Stimulated activated naive B cell treated with anti-CD40 and anti-IgM and Interleukin-4, amounts not matched to agents 10 μg/mL and 1 μg/mL and 100 μg/mL, for 72 hours (primary cell): ENCODE data around the gene PCSK6.
"Not testable (repeated sequence)": the region's sequence is repeated elsewhere in the genome, so short reads cannot be mapped to it uniquely, and the experiment has no call there.

ENCODE experiments used
- ATAC-seq, 2 donors: fragments of 150-1000 bp; cut with Tn5 transposase; replicated peaks; 2 replicates each; pipeline ENCODE4 v1.10.0; 2021; ENCODE audit warnings: moderate library complexity in 1 of 2
- DNase-seq: peaks from one replicate; pipeline ENCODE4 v3.0.0; 2021
- H3K27ac Mint-ChIP-seq: one replicate; pipeline ENCODE4 v1.8.0; 2022; ENCODE audit warnings: mild to moderate bottlenecking, mixed read lengths
- H3K27me3 Mint-ChIP-seq, 2 donors: one replicate each; pipeline ENCODE4 v1.8.0; 2022; ENCODE audit warnings: mixed read lengths in 2 of 2
- H3K36me3 Mint-ChIP-seq, 2 donors: one replicate each; pipeline ENCODE4 v1.8.0; 2022; ENCODE audit warnings: mixed read lengths in 2 of 2, mild to moderate bottlenecking in 1 of 2
- H3K4me1 Mint-ChIP-seq, 2 donors: one replicate each; pipeline ENCODE4 v1.8.0; 2022; ENCODE audit warnings: mixed read lengths in 2 of 2, mild to moderate bottlenecking in 1 of 2
- H3K4me3 Mint-ChIP-seq, 2 donors: one replicate each; pipeline ENCODE4 v1.8.0; 2022; ENCODE audit warnings: mild to moderate bottlenecking in 2 of 2, mixed read lengths in 2 of 2, moderate library complexity in 1 of 2
- H3K9me3 Mint-ChIP-seq, 2 donors: one replicate each; pipeline ENCODE4 v1.8.0; 2022; ENCODE audit warnings: mixed read lengths in 2 of 2, mild to moderate bottlenecking in 1 of 2

PCSK6 gene

DNA sequence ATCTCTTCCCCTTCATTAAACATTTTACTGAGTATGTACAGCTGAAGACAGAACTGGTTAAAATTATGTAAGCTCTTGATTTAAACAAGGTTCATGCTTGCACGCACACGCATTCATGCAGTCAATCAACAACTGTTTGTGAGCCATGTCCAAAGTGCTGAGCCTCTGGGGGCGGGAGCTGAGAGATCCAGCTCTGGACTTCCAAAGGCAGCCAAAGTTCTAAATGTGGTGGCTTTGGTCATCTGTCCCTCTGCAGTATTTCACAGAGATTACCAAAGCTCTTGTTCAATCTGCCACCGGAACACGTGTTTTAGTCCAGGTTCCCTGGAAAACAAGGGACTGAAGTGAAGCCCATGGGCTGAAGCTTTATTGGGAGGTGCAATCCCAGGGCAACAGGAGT lies 142.1 kb downstream of the PCSK6 start:
- no peaks in the 10 kb centered on the region for H3K9me3 Mint-ChIP-seq
- no peak overlapping the region for H3K27ac Mint-ChIP-seq
- peaks cover 16 to 34% of the 10 kb centered on the region in 2 donors for H3K27me3 Mint-ChIP-seq
- H3K36me3 Mint-ChIP-seq: no peaks in the 10 kb centered on the region
- DNase-seq (no peak), ATAC-seq (no peak)
- H3K4me1 Mint-ChIP-seq: no peaks in the 10 kb centered on the region
- no peak overlapping the region for H3K4me3 Mint-ChIP-seq

DNA sequence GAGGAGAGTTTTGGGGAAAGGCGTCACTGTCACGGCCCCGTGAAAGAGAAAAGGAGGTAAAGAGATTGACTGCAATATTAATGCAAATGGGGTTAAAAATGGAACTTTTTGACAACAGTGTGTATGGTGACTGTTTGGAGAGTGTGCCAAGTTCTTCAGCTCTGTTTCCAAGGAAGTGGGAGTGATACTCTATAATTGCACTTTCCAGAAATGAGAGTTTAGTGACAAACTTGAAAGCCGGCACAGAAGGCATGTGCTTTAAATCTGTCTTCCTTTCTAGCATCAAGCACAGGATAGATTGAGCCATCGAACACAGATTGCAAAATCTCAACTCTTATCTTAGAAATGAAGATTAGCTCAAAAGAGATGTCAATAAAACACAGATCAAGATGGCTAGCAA lies 142.6 kb downstream of the PCSK6 start:
- H3K4me3 Mint-ChIP-seq: no peak overlapping the region
- H3K36me3 Mint-ChIP-seq: no peaks in the 10 kb centered on the region
- H3K4me1 Mint-ChIP-seq: no peaks in the 10 kb centered on the region
- H3K27ac Mint-ChIP-seq: no peak overlapping the region
- ATAC-seq (no peak), DNase-seq (no peak)
- peaks cover 15 to 34% of the 10 kb centered on the region in 2 donors for H3K27me3 Mint-ChIP-seq
- H3K9me3 Mint-ChIP-seq: no peaks in the 10 kb centered on the region

- DNase-seq (no peak), ATAC-seq (no peak)
- H3K27ac Mint-ChIP-seq: no peak overlapping the region
- H3K4me3 Mint-ChIP-seq: no peak overlapping the region
- H3K27me3 Mint-ChIP-seq: peaks cover 21 to 35% of the 10 kb centered on the region in 2 donors
- peaks cover 0 to 3% of the 10 kb centered on the region in 2 donors for H3K9me3 Mint-ChIP-seq
- peaks cover 0 to 3% of the 10 kb centered on the region in 2 donors for H3K36me3 Mint-ChIP-seq
- peaks cover 0 to 4% of the 10 kb centered on the region in 2 donors for H3K4me1 Mint-ChIP-seq
These were observed 147.5 kb downstream of the PCSK6 start for GRCh38 chr15:101342056-101342455.

- Mint-ChIP-seq H3K4me1 (peaks cover 7 to 9% of the 10 kb centered on the region in 2 donors), H3K27ac (no peak overlapping the region), H3K4me3 (no peak overlapping the region), H3K27me3 (peaks cover 15 to 16% of the 10 kb centered on the region in 2 donors), H3K9me3 (peaks cover under 1 to 3% of the 10 kb centered on the region in 2 donors), H3K36me3 (peaks cover 5 to 6% of the 10 kb centered on the region in 2 donors)
- ATAC-seq (no peak), DNase-seq (no peak)
These were observed 150.9 kb downstream of the PCSK6 start for GRCh38 chr15:101338502-101339057.

GRCh38 chr15:101337976-101338375 lies 151.5 kb downstream of the PCSK6 start:
- H3K4me3 Mint-ChIP-seq: no peak overlapping the region
- no peak for DNase-seq
- peaks cover 15 to 16% of the 10 kb centered on the region in 2 donors for H3K27me3 Mint-ChIP-seq
- peaks cover 7 to 8% of the 10 kb centered on the region in 2 donors for H3K36me3 Mint-ChIP-seq
- no peak overlapping the region for H3K27ac Mint-ChIP-seq
- peaks cover 5 to 6% of the 10 kb centered on the region in 2 donors for H3K9me3 Mint-ChIP-seq
- peaks cover 9 to 10% of the 10 kb centered on the region in 2 donors for H3K4me1 Mint-ChIP-seq
- ATAC-seq: no peak

GRCh38 chr15:101333907-101334789 lies 155.4 kb downstream of the PCSK6 start:
- Mint-ChIP-seq H3K36me3 (peaks cover 7 to 11% of the 10 kb centered on the region in 2 donors), H3K27me3 (peaks cover 17 to 26% of the 10 kb centered on the region in 2 donors), H3K4me3 (peak overlapping the region; percentile 79), H3K27ac (peak overlapping the region; percentile 92)
- not testable (repeated sequence) for H3K9me3 Mint-ChIP-seq, H3K4me1 Mint-ChIP-seq
- DNase-seq: peak; percentile 61
- ATAC-seq: peak; percentile 98 to 99

- H3K4me3 Mint-ChIP-seq: no peak overlapping the region
- peaks cover 24 to 28% of the 10 kb centered on the region in 2 donors for H3K27me3 Mint-ChIP-seq
- no peak overlapping the region for H3K27ac Mint-ChIP-seq
- peaks cover 3 to 11% of the 10 kb centered on the region in 2 donors for H3K36me3 Mint-ChIP-seq
- H3K4me1 Mint-ChIP-seq: peaks cover 5 to 10% of the 10 kb centered on the region in 2 donors
- DNase-seq (no peak), ATAC-seq (no peak)
- peaks cover 4 to 6% of the 10 kb centered on the region in 2 donors for H3K9me3 Mint-ChIP-seq
These were observed 157.4 kb downstream of the PCSK6 start for GRCh38 chr15:101332061-101332467.

DNA sequence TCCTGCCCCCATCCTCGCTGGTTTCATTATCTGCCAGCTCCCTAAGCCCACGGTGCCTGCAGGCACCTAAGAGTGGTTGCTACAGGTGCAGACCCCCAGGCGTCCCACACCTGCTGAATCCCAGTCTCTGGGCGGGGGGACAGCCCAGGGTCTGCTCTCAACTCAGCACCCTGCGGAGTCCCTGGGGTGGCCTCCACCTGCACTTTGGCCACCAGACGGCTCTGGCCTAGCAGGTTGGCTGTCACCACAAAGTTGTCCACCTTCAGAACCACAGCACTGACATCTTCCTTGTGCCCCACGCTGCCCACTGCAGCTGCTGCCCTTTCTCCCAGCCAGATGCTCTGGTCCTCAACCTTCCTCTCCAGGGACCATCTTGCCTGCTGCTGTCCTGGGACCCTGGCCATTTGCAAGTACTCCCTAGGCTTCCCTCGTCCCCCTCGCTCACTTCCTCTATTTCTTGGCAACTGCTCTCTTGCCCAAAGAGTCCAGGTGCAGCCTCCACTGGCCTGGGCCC lies 159.6 kb downstream of the PCSK6 start:
- ATAC-seq (no peak), DNase-seq (no peak)
- H3K4me3 Mint-ChIP-seq: no peak overlapping the region
- peaks cover 4 to 6% of the 10 kb centered on the region in 2 donors for H3K9me3 Mint-ChIP-seq
- H3K27me3 Mint-ChIP-seq: peaks cover 39 to 44% of the 10 kb centered on the region in 2 donors
- peaks cover 5 to 7% of the 10 kb centered on the region in 2 donors for H3K4me1 Mint-ChIP-seq
- H3K36me3 Mint-ChIP-seq: peaks cover 3 to 11% of the 10 kb centered on the region in 2 donors
- no peak overlapping the region for H3K27ac Mint-ChIP-seq

GRCh38 chr15:101329309-101329863 lies 160.1 kb downstream of the PCSK6 start:
- Mint-ChIP-seq H3K9me3 (peaks cover 4 to 6% of the 10 kb centered on the region in 2 donors), H3K27me3 (peaks cover 39 to 44% of the 10 kb centered on the region in 2 donors), H3K36me3 (peaks cover 3 to 7% of the 10 kb centered on the region in 2 donors), H3K27ac (no peak overlapping the region), H3K4me3 (no peak overlapping the region), H3K4me1 (peaks cover under 1 to 6% of the 10 kb centered on the region in 2 donors)
- ATAC-seq: no peak
- DNase-seq: no peak

DNA sequence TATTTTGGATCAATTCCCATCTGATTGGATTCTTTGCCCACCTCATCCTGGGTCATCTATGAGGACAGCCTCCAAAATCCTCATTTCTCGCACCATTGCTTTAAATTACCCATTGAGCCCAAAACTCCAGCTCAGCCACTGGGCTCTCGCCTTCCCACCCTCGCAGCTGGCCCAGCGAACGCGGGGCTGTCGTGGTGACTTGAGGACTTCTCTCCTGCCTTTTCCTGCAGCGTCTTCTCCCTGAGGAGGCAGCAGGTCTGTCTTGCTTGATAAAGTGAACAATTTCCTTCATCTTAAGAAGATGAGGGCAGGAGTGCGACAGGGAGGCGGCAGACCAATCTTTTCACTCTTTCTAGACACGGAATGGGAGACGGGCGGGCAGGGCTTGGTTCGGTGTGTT lies 161.5 kb downstream of the PCSK6 start:
- no peak overlapping the region for H3K27ac Mint-ChIP-seq
- H3K36me3 Mint-ChIP-seq: peaks cover 0 to 3% of the 10 kb centered on the region in 2 donors
- no peaks in the 10 kb centered on the region for H3K4me1 Mint-ChIP-seq
- H3K27me3 Mint-ChIP-seq: peaks cover 39 to 44% of the 10 kb centered on the region in 2 donors
- ATAC-seq (no peak), DNase-seq (no peak)
- H3K4me3 Mint-ChIP-seq: no peak overlapping the region
- peaks cover under 1 to 1% of the 10 kb centered on the region in 2 donors for H3K9me3 Mint-ChIP-seq

DNA sequence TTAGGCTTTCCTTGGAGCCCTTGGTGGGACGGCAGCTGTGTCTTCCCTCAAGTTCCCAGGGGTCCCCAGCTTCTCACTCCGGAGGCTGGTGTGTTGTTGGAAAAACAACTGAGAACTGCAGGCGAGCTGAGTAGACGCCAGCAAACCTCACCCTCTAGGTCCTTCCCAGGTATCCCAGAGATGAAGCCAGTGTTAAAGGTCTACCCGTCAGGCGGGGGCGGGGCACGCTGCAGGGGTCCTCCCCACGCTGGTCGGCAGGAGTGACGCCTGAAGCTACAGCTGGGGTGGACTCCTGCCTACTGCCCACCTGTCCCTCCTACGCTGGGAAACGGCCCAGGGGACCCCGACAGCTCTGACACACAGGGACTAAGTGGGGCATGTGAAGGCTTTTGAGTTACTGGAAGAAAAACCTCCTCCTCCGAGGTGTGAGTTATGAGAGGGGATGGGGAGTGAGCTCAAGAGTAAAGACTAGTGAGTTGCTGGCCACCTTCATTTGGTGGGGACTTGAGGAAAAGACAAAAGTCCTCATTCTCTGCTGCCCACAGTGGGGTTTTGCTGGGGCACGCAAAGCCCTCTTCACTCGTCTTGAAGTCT lies 162.3 kb downstream of the PCSK6 start:
- Mint-ChIP-seq H3K36me3 (no peaks in the 10 kb centered on the region), H3K4me1 (no peaks in the 10 kb centered on the region), H3K9me3 (no peaks in the 10 kb centered on the region), H3K27ac (no peak overlapping the region), H3K4me3 (no peak overlapping the region), H3K27me3 (peaks cover 43 to 44% of the 10 kb centered on the region in 2 donors)
- DNase-seq (no peak), ATAC-seq (no peak)

DNA sequence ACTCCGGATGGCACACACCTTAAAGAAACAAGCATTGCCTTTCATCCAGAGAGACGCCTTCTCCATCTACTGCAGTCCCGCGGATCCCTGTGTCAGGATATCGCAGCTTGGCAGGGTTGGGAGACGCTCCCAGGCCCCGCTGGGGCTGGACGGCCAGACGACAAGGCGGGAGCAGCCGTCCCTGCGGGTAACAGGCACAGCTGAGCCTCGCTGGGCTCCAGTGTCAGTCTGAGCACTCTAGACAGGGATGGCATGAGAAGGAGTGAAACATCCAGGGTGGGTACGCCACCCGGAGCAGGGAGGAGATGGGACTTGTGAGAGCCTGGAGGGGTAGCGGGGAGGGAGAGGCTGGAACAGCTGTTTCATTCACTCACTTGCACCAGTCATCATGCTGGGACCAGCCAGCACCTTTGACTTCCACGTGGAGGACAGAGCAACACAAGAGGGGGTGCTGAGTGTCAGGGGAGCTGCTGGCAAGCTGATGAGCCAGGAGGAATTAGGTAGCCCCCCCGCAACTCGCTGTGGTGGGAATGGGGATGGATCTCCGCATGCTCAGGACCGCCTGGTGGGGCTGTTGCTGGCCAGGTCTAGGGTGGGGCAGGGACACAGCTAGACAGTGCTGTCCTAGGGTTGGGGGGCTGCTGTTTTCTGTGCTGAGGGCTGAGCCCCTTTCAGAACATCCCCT lies 162.9 kb downstream of the PCSK6 start:
- Mint-ChIP-seq H3K9me3 (no peaks in the 10 kb centered on the region), H3K4me1 (no peaks in the 10 kb centered on the region), H3K27ac (no peak overlapping the region), H3K36me3 (no peaks in the 10 kb centered on the region), H3K27me3 (peaks cover 48 to 49% of the 10 kb centered on the region in 2 donors), H3K4me3 (no peak overlapping the region)
- ATAC-seq (no peak), DNase-seq (no peak)

DNA sequence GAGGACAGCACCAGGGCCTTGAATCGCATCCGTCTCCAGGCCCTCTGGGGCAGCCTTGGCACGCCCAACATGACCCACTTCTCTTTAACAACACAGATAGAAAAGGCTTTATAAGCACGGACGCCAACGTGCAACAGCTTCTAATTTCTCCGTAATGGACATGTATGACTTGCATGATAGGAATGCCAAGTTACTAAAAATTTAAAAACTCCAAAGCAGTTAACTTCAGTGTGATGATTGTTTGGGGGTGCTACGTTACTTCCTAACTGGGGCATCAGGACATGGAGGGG lies 163.5 kb downstream of the PCSK6 start:
- no peak for DNase-seq
- ATAC-seq: no peak
- H3K9me3 Mint-ChIP-seq: no peaks in the 10 kb centered on the region
- no peaks in the 10 kb centered on the region for H3K36me3 Mint-ChIP-seq
- no peak overlapping the region for H3K4me3 Mint-ChIP-seq
- peaks cover 52 to 55% of the 10 kb centered on the region in 2 donors for H3K27me3 Mint-ChIP-seq
- no peak overlapping the region for H3K27ac Mint-ChIP-seq
- H3K4me1 Mint-ChIP-seq: peaks cover 2 to 4% of the 10 kb centered on the region in 2 donors
